MCF 10A (cell line): ENCODE data around the gene DCAKD. TPM values are rescaled to one million over a fixed set of nuclear protein-coding genes. Genes with fewer than 3 reads are reported as not detected.
A peak's percentile ranks its signal among the peaks of the same experiment; 100 is the strongest.

Experiments used
- BruUV-seq: library from RNA; stranded (reverse); fragments of 400-500 nt; replicated peaks from 2 replicates; lab custom pipeline; 2021; lab: Mats Ljungman, UMichigan
- CTCF ChIA-PET: fragments of 300-600 bp; sonication (Branson Sonifier 250); formaldehyde crosslinking; extraction: SDS; loops from one replicate; lab custom pipeline; 2021; ENCODE audit warnings: antibody characterized with exemption, inconsistent platforms; lab: Yijun Ruan, JAX
- POLR2A ChIA-PET: fragments of 300-600, 350-650 bp; sonication (Branson Sonifier 250); formaldehyde crosslinking; extraction: SDS; loops from one replicate; lab custom pipeline; 2020; ENCODE audit warnings: antibody characterized with exemption, inconsistent platforms; lab: Yijun Ruan, JAX
- DNase-seq: peaks from one replicate; pipeline ENCODE4 v3.0.0-alpha.2; 2018; ENCODE audit not compliant: unreplicated experiment
- H3K27ac Mint-ChIP-seq: one replicate; pipeline ENCODE4 v1.8.0; 2022; ENCODE audit warnings: mild to moderate bottlenecking, low read depth, mixed read lengths; ENCODE audit not compliant: unreplicated experiment
- H3K27me3 Mint-ChIP-seq: one replicate; pipeline ENCODE4 v1.8.0; 2022; ENCODE audit warnings: mixed read lengths; ENCODE audit not compliant: insufficient read depth, unreplicated experiment
- H3K36me3 Mint-ChIP-seq: one replicate; pipeline ENCODE4 v1.8.0; 2022; ENCODE audit warnings: mild to moderate bottlenecking, moderate library complexity, mixed read lengths; ENCODE audit not compliant: insufficient read depth, unreplicated experiment
- H3K4me1 Mint-ChIP-seq: one replicate; pipeline ENCODE4 v1.8.0; 2022; ENCODE audit warnings: mixed read lengths; ENCODE audit not compliant: insufficient read depth, unreplicated experiment
- H3K4me3 Mint-ChIP-seq: one replicate; pipeline ENCODE4 v1.8.0; 2022; ENCODE audit warnings: mild to moderate bottlenecking, moderate library complexity, mixed read lengths; ENCODE audit not compliant: unreplicated experiment
- H3K9me3 Mint-ChIP-seq: one replicate; pipeline ENCODE4 v1.8.0; 2022; ENCODE audit warnings: mixed read lengths; ENCODE audit not compliant: unreplicated experiment
- intact Hi-C: fragments of 100-400 bp; cut with micrococcal nuclease; formaldehyde crosslinking; loops from 2 replicates; pipeline ENCODE4 v1.14.1; 2022
- total RNA-seq: library from RNA; stranded (reverse); gene quantifications from 2 replicates; pipeline ENCODE4 v1.2.3, GENCODE V29; 2022
- TF ChIP-seq, protein P1 (sequence below): fragments of 200-600 bp; IDR thresholded peaks from one replicate; pipeline ENCODE4 v1.8.0; 2022; ENCODE audit warnings: antibody characterized with exemption, mild to moderate bottlenecking; ENCODE audit not compliant: unreplicated experiment

DCAKD gene
- total RNA-seq, 1 experiment from 2014 or later: 23.3 TPM

DNA sequence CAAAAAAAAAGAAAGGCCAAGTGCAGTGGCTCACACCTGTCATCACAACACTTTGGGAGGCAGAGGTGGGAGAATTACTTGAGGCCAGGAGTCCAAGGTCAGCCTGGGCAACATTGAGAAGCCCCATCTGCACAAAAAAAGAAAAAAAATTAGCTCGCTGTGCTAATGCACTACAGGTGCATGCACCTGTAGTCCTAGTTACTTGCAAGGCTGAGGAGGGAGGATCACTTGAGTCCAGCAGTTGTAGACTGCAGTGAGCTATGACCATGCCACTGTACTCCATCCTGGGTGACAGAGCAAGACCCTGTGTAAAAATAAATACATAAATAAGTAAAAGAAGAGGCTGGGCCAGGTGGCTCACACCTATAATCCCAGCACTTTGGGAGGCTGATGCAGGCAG lies 39.7 kb downstream of the DCAKD start:
- Mint-ChIP-seq H3K27me3 (no peaks in the 10 kb centered on the region), H3K4me3 (no peak overlapping the region), H3K36me3 (peaks cover 7% of the 10 kb centered on the region), H3K27ac (no peak overlapping the region), H3K4me1 (no peaks in the 10 kb centered on the region), H3K9me3 (no peaks in the 10 kb centered on the region)
- DNase-seq: no peak
- TF ChIP-seq, protein P1, sequence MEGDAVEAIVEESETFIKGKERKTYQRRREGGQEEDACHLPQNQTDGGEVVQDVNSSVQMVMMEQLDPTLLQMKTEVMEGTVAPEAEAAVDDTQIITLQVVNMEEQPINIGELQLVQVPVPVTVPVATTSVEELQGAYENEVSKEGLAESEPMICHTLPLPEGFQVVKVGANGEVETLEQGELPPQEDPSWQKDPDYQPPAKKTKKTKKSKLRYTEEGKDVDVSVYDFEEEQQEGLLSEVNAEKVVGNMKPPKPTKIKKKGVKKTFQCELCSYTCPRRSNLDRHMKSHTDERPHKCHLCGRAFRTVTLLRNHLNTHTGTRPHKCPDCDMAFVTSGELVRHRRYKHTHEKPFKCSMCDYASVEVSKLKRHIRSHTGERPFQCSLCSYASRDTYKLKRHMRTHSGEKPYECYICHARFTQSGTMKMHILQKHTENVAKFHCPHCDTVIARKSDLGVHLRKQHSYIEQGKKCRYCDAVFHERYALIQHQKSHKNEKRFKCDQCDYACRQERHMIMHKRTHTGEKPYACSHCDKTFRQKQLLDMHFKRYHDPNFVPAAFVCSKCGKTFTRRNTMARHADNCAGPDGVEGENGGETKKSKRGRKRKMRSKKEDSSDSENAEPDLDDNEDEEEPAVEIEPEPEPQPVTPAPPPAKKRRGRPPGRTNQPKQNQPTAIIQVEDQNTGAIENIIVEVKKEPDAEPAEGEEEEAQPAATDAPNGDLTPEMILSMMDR: no peak
- CTCF ChIA-PET: interaction anchor here (0.6 to 1.6 kb wide), 6 partner anchors 8 to 94 kb away, joined by 3 to 6 read pairs (median 3); no protein-coding TSS in a partner anchor
- intact Hi-C loops: no loop called here
- BruUV-seq: no TSS peak
- POLR2A ChIA-PET: interaction anchor here (1.4 to 2.0 kb wide), 2 partner anchors 8 to 40 kb away, joined by 5 to 10 read pairs; no protein-coding TSS in a partner anchor

DNA sequence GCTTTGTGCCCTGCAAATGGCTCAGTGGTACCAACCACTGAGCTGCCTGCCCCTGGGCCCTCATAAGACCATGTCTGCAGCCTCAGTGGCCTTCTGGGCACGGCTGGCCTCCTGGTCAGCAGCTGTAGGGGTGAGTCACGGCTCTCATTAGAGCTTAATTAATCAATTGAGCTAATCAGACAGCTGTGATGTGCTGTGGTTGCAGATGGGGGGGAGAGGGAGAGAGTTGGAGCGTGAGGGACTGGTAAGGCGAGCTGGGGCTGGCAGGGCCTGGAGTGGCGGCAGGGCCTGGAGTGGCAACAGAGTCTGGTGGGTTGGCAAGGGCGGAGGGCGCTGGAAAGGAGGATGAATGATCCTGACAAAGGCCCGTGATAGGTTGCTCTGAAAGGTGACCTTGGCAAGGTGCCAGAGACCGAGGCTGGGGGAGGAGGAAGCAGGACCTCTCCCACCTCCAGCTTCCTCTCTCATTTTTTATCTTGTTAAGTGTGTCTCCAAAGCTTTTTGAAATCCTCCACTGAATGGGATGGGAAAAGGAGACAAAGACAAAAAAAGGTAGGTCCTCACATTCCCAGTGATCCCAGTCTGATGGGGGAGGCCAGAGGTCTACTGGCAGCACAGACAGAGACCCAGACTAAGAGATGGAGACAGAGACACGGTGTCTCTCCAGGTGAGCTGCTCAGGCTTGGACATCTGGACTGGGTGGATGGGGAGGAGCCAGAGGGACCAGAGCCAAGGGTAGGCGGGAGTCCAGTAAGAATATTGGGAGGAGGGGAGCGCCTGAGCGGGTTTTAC lies 41.6 kb downstream of the DCAKD start:
- Mint-ChIP-seq H3K27me3 (no peaks in the 10 kb centered on the region), H3K9me3 (no peaks in the 10 kb centered on the region), H3K4me3 (no peak overlapping the region), H3K27ac (no peak overlapping the region), H3K36me3 (no peaks in the 10 kb centered on the region), H3K4me1 (no peaks in the 10 kb centered on the region)
- POLR2A ChIA-PET: interaction anchor here (0.9 to 1.6 kb wide), 4 partner anchors 9 to 69 kb away, joined by 3 to 4 read pairs (median 4); partner anchors contain the start of gene NMT1
- no peak for DNase-seq
- TF ChIP-seq, protein P1: no peak
- intact Hi-C loops: no loop called here
- CTCF ChIA-PET: interaction anchor here (0.6 to 4.3 kb wide), 5 partner anchors 12 to 90 kb away, joined by 3 to 16 read pairs (median 4); no protein-coding TSS in a partner anchor
- BruUV-seq: no TSS peak

DNA sequence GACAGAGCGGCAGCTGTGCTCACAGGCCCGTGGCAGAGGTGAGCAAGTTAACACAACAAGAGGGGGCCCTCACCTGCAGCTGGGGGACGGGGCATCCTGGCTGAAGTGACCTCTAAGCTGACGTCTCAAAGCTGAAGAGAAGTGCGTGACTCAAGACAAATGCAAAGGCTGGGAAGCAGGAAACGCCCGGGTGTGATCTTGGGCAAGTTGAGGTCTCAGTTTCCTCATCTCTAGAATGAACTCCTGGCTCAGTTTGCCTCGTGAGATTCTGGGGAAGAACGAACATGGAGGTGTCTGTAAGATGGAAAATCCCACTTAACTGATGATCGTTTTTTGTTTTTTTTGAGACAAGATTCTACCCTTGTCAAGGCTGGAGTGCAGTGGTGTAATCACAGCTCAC lies 43.2 kb downstream of the DCAKD start:
- Mint-ChIP-seq H3K4me1 (no peaks in the 10 kb centered on the region), H3K4me3 (no peak overlapping the region), H3K36me3 (no peaks in the 10 kb centered on the region), H3K9me3 (no peaks in the 10 kb centered on the region), H3K27ac (no peak overlapping the region), H3K27me3 (no peaks in the 10 kb centered on the region)
- intact Hi-C loops: no loop called here
- ChIA-PET POLR2A (no interaction called here), CTCF (interaction anchor here (0.7 to 4.3 kb wide), 3 partner anchors 13 to 90 kb away, joined by 4 to 16 read pairs (median 13); no protein-coding TSS in a partner anchor)
- BruUV-seq: no TSS peak
- no peak for DNase-seq
- TF ChIP-seq, protein P1: no peak

DNA sequence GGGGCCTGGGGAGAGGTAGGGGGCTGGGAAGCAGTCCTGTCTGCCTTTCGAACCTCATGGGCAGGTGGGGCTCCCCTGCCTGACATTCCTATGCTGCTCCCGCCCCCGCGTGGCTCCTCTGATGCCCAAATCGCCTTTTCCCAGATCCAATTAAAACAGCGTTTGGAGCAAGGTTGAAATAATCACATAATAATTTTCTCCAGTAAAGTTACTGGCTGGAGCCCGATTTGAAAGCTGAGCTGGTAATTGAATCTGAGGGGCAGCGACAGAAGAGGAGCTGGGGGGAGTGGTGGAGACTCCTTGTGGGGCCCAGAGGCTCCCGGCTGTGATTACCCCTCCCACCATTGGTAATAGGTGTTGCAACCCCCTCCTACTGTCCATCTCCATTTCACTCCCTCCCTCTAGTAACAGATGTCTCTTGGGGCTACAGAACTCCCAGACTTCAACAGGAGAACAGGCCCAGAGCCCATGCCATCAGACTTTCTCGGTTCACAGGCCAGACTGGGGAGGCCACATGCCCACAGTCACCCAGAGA lies 44.4 kb downstream of the DCAKD start:
- Mint-ChIP-seq H3K27me3 (no peaks in the 10 kb centered on the region), H3K36me3 (no peaks in the 10 kb centered on the region), H3K4me1 (no peaks in the 10 kb centered on the region), H3K9me3 (no peaks in the 10 kb centered on the region), H3K27ac (no peak overlapping the region), H3K4me3 (no peak overlapping the region)
- intact Hi-C loops: loop anchor here (1.0 kb wide), 1 partner anchor 87 kb away; no protein-coding TSS in a partner anchor
- DNase-seq: peak; percentile 27
- BruUV-seq: no TSS peak
- TF ChIP-seq, protein P1: peak; percentile 5
- ChIA-PET CTCF (interaction anchor here (0.6 to 4.3 kb wide), 2 partner anchors 86 to 113 kb away, joined by 3 to 16 read pairs; no protein-coding TSS in a partner anchor), POLR2A (no interaction called here)
